Effector memory CD4-positive, alpha-beta T cell (primary cell): ENCODE results near the gene DFFA.

ENCODE experiments used
- DNase-seq, 3 donors: peaks; one replicate each; pipeline ENCODE4 v3.0.0-alpha.2; 2020
- H3K27ac ChIP-seq: 2 replicates; pipeline ENCODE4 v1.7.0; 2013; ENCODE audit warnings: mild to moderate bottlenecking, low read length, moderate library complexity; ENCODE audit not compliant: insufficient read depth, poor library complexity, severe bottlenecking
- H3K27me3 ChIP-seq: replicated peaks from 2 replicates; pipeline ENCODE4 v1.7.0; 2013; ENCODE audit warnings: mild to moderate bottlenecking, low read length; ENCODE audit not compliant: insufficient read depth, control insufficient read depth, poor library complexity, severe bottlenecking
- H3K36me3 ChIP-seq: 2 replicates; pipeline ENCODE4 v1.7.0; 2013; ENCODE audit warnings: mild to moderate bottlenecking, low read length, moderate library complexity; ENCODE audit not compliant: control insufficient read depth, insufficient read depth
- H3K4me1 ChIP-seq: 2 replicates; pipeline ENCODE4 v1.7.0; 2013; ENCODE audit warnings: low read length, mild to moderate bottlenecking; ENCODE audit not compliant: control insufficient read depth, insufficient read depth, poor library complexity, severe bottlenecking
- H3K4me3 ChIP-seq: 2 replicates; pipeline ENCODE4 v1.7.0; 2013; ENCODE audit warnings: low read length, low read depth, mild to moderate bottlenecking; ENCODE audit not compliant: insufficient read depth, poor library complexity, severe bottlenecking
- H3K9me3 ChIP-seq: 2 replicates; pipeline ENCODE4 v1.7.0; 2013; ENCODE audit warnings: mild to moderate bottlenecking, low read length, moderate library complexity; ENCODE audit not compliant: control insufficient read depth

DFFA gene

DNA sequence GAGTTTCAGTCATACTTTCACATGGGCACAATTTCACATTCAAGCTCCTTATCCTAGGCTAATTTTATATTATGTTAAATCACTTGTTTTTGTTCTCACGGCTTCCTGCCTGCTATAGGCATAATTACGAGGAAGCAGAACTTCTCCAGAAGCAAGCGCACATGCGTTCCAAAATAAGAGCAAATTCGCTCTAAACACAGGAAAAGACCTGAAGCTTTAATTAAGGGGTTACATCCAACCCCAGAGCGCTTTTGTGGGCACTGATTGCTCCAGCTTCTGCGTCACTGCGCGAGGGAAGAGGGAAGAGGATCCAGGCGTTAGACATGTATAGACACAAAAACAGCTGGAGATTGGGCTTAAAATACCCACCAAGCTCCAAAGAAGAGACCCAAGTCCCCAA, 22.6 kb downstream of the DFFA start, which contains the start of gene CORT:
Gene CORT (plus strand): TSS at position 281 of the 400 bp plus-strand sequence. CDS start 193 bp downstream, outside the sequence.
- Histone ChIP-seq H3K36me3 (no peaks in the 10 kb centered on the region), H3K27ac (no peak within 1 kb of the TSS), H3K4me1 (no peaks in the 10 kb centered on the region), H3K9me3 (no peaks in the 10 kb centered on the region), H3K4me3 (no peak within 1 kb of the TSS), H3K27me3 (no peaks in the 10 kb centered on the region)
- no peak for DNase-seq

DNA sequence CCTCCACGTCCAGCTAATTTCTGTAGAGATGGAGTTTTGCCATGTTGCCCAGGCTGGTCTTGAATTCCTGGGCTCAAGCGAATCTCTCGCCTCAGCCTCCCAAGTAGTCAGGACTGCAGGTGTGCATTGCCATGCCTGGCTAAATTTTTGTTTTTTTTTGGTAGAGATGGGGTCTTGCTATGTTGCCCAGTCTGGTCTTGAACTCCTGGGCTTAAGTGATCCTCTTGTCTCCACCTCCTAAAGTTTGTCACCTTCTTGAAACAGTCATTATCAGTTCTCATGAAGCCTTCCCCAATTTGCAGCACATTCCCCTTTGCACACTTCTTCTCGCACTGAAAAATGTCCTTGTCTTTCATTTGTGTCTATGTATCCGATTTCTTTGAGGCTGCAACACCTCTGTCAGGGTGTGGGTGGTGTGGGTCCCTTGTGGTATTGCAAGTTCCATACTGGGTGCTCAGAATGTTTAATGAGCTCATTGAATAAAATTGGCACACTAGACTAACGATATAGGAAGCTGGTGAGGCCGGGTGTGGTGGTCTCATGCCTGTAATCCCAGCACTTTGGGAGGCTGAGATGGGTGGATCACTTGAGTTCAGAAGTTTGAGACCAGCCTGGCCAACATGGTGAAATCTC, 25.4 kb downstream of the DFFA start:
- no peak for DNase-seq
- Histone ChIP-seq H3K4me1 (no peaks in the 10 kb centered on the region), H3K9me3 (no peaks in the 10 kb centered on the region), H3K27ac (no peak overlapping the region), H3K36me3 (no peaks in the 10 kb centered on the region), H3K4me3 (no peak overlapping the region), H3K27me3 (no peaks in the 10 kb centered on the region)

DNA sequence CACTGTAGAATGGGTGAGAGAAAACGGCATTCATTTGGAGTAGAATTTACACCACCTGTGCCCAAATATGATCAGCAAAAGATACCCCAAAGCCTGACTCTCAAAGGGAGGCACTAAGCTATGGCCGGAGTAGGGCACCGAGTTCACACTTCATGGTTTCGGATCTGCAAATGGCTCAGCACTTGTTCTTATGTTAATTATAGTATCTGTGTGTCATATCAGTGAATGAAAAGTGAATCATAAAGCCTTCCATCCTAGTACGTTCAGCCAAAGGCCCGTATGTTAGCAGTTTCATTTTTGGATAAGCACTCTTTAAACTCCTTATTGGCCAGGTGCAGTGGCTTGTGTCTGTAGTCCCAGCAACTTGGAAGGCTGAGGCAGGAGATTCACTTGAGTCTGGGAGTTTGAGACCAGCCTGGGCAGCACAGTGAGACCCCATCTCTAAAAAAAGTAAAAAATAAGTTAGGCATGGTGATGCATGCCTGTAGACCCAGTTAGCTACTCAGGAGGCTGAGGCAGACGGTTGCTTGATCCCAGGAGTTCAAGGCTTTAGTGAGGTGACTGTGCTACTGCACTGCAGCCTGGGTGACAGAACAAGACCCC, 27.4 kb downstream of the DFFA start:
- Histone ChIP-seq H3K4me3 (no peak overlapping the region), H3K27ac (no peak overlapping the region), H3K9me3 (no peaks in the 10 kb centered on the region), H3K36me3 (no peaks in the 10 kb centered on the region), H3K4me1 (no peaks in the 10 kb centered on the region), H3K27me3 (no peaks in the 10 kb centered on the region)
- no peak for DNase-seq

DNA sequence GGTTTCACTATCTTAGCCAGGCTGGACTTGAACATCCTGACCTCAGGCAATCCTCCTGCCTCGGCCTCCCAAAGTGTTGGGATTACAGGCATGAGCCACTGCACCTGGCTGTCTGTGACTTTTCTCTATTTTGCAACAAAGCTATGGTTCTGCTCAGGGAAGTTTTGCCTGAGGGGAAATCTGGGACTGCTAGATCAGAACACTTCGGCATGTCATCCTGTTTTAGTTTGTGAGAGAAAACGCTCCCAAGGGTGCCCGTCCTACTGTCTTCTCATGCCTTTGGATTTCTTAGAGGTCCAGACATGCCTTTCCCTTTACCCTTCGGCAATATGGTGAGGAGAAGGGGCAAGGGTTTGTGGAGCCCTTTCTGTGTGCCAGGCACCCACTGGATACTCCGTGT, 28.1 kb downstream of the DFFA start:
- Histone ChIP-seq H3K27me3 (no peaks in the 10 kb centered on the region), H3K4me1 (no peaks in the 10 kb centered on the region), H3K27ac (no peak overlapping the region), H3K9me3 (no peaks in the 10 kb centered on the region), H3K36me3 (no peaks in the 10 kb centered on the region), H3K4me3 (no peak overlapping the region)
- DNase-seq: no peak

DNA sequence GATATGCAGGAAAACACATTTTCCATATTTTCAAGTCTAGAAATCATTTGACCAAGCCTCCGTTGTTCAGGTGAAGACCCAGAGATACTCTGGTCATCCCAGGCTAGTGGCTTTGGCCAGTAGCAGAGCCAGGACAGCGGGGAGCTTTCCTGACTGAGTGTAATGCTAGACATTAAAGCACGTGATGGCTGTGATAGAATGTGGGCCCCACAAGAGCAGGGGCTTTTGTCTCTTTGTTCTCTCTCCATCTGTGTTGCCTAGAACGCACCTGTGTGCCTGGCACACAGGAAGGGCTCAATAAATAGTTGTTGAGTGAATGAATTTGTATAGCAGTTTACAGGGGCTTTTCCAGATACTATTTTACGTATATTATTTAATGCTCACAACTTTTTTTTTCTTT, 31.5 kb downstream of the DFFA start:
- Histone ChIP-seq H3K27me3 (no peaks in the 10 kb centered on the region), H3K9me3 (no peaks in the 10 kb centered on the region), H3K4me1 (no peaks in the 10 kb centered on the region), H3K27ac (no peak overlapping the region), H3K36me3 (no peaks in the 10 kb centered on the region), H3K4me3 (no peak overlapping the region)
- DNase-seq: no peak

DNA sequence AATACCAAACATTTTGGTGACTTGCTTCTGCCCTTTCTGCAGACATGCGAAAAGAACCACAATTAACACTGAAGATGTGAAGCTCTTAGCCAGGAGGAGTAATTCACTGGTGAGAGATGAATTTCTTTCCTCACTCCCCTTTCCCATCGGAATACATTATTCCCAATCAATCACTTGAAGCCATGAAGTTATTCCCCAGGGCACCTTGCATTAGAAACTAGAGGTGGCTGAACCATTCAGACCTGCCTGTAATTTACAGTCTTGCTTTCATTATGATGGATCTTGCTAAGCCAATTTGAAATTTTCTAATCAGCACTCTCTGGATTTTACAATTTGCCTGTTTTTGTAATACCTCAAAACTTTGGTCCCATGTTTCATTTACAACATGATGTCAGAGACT, 32.0 kb downstream of the DFFA start:
- Histone ChIP-seq H3K27me3 (no peaks in the 10 kb centered on the region), H3K27ac (no peak overlapping the region), H3K4me3 (no peak overlapping the region), H3K36me3 (no peaks in the 10 kb centered on the region), H3K4me1 (no peaks in the 10 kb centered on the region), H3K9me3 (no peaks in the 10 kb centered on the region)
- DNase-seq: no peak

DNA sequence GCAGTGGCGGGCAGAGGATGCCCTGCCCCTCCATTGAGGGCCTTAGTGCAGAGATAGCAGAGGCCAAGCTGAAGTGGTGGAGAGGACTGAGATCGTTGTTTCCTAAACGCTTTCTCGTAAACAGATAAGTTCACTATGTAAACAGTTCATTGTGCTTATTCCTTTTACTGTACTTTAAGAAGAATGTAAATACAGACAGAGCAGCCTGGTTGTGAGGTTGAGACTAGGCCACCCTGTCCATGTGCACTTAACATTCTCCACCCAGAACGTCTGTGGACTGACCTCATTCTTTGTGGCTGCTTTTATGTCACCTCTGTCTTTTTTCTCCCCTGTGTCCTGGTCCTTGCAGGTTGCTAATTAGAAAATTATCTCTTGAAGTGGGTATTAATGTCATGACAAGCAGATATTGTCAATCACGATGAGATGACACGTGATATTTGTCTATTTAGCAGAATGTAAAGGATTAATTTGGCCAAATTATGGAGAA, 33.6 kb downstream of the DFFA start:
- Histone ChIP-seq H3K4me1 (no peaks in the 10 kb centered on the region), H3K36me3 (no peaks in the 10 kb centered on the region), H3K4me3 (no peak overlapping the region), H3K27me3 (no peaks in the 10 kb centered on the region), H3K9me3 (no peaks in the 10 kb centered on the region), H3K27ac (no peak overlapping the region)
- no peak for DNase-seq

DNA sequence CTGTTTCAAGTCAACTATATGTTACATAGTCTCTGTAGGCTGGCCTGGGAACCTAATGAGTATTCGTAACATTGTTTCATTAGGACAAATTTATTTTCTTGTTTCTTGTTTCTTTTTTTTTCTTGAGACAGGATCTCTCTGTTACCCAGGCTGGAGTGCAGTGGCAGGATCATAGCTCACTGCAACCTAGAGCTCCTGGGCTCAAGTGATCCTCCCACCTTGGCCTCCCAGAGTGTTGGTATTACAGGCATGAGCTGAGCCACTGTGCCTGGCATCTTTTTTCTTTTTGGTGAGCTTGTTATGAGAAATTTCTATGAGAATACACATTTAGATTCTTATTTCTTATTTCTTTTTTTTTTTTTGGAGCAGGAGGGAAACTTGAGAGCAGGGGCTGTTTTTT, 35.3 kb downstream of the DFFA start:
- no peak for DNase-seq
- Histone ChIP-seq H3K9me3 (no peaks in the 10 kb centered on the region), H3K27me3 (no peaks in the 10 kb centered on the region), H3K27ac (no peak overlapping the region), H3K36me3 (no peaks in the 10 kb centered on the region), H3K4me3 (no peak overlapping the region), H3K4me1 (no peaks in the 10 kb centered on the region)

DNA sequence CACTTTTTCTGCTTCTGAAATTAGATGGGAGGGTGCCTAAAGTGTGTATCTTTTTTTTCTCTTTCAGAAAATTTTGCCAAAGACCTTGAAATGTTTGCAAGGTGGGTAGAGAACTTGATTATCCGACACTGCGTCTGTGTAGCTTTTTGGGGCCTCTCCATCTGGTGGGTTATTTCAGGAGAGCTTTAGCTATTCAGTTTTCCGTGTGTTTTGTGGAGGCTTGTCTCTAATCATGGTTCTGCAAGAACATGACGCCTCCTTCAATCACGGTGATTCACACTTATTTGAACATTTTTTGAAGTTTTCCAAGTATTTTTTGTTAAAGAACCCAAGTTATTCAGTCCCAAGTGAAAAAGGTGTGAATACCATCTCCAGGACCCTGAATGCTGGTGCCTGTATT, 37.7 kb downstream of the DFFA start:
- H3K27me3 ChIP-seq: no peaks in the 10 kb centered on the region
- no peak overlapping the region for H3K27ac ChIP-seq
- H3K4me3 ChIP-seq: no peak overlapping the region
- no peak for DNase-seq
- peaks cover 4% of the 10 kb centered on the region for H3K4me1 ChIP-seq
- H3K36me3 ChIP-seq: no peaks in the 10 kb centered on the region
- no peaks in the 10 kb centered on the region for H3K9me3 ChIP-seq

DNA sequence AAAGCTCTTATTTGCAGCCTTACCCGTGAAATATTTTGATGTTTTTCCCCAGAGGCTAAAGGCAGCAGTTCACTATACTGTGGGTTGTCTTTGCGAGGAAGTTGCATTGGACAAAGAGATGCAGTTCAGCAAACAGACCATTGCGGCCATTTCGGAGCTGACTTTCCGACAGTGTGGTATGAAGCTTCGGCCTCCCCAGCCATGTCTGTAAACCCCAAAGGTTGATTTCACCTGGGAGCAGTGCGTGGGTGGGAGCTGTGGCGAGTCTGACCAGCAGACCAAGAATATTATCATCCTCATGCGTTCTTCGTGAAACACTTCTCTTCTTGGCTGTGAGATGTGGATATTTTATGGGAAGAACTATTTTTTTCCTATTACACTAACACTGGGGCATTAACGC, 38.5 kb downstream of the DFFA start:
- Histone ChIP-seq H3K27me3 (no peaks in the 10 kb centered on the region), H3K27ac (no peak overlapping the region), H3K9me3 (no peaks in the 10 kb centered on the region), H3K4me3 (no peak overlapping the region), H3K36me3 (no peaks in the 10 kb centered on the region), H3K4me1 (peaks cover 4% of the 10 kb centered on the region)
- no peak for DNase-seq
